Activated CD4-positive, CD25-positive, alpha-beta regulatory T cell treated with anti-CD3 and anti-CD28 coated beads, Interleukin-2, amount 50 U/mL, for 16 hours (primary cell): Measurements from ENCODE around the gene NLK.
"Not testable (repeated sequence)": the region's sequence is repeated elsewhere in the genome, so short reads cannot be mapped to it uniquely, and the experiment has no call there.

ENCODE experiments used
- DNase-seq: peaks from one replicate; pipeline ENCODE4 v3.0.0-alpha.2; 2020; ENCODE audit warnings: low read depth, low spot score

The NLK gene

DNA sequence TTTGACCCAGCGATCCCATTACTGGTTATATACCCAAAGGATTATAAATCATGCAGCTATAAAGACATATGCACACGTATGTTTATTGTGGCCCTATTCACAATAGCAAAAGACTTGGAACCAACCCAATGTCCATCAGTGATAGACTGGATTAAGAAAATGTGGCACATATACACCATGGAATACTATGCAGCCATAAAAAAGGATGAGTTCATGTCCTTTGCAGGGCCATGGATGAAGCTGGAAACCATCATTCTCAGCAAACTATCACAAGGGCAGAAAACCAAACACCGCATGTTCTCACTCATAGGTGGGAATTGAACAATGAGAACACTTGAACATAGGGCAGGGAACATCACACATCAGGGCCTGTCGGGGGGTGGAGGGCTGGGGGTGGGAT is 112.9 kb downstream of the NLK start:
- not testable (repeated sequence) for DNase-seq

DNA sequence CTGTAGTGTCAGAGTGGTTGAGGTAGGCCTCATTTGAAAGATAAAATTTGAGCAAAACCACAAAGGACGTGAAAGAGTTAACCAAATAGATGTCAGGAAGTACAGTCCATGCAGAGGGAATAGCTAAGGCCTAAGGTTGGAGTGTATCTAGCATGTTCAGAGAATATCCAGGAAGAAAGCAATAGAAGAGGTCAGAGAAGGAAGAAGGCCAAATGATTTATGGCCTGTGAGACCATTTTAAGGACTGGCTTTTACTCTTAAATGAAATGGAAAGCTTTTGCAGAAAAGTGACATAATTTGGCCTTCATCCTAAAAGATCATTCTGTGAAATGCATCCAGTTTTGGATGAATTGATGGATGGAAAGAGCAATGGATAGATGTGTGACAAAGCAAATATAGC is 116.5 kb downstream of the NLK start:
- no peak for DNase-seq

GRCh38 chr17:28159924-28160323 is 117.4 kb downstream of the NLK start:
- DNase-seq: no peak

DNA sequence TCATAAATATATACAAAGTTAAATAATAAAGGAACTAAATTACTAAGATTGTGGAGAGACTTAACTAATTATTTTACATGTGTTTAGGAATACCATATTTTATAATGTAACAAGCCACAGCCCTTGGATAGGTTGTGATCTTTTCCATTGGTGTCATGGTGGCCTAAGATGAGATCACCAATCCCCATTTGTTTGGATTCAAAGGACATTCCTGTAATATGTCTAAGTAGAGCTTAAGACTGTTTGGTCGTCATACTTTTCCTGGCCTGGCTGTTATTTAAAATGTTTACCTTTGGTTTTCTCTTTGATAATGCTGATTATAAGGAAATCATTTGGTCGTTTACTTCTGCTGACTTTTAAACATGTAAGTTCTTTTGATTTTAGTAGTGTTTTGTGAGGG is 118.1 kb downstream of the NLK start:
- DNase-seq: no peak

DNA sequence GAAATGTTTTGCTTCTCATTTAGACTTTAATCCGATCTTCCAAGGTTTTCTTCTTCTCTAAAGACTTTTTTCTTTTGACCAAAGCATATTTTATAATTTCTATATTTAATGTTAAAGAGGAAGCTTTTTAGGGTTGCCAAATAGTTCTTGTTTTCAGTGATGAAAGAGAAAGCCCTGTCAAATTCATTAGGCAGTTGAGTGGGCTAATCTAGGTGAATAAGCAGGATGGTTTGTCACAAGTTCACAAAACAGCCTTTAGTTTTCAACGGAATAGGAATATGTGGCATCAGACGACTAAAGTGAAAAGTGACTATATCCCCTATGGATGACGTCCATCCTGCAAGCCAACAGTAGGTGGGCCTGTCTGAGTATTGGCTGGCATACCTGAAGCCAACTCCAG is 118.8 kb downstream of the NLK start:
- no peak for DNase-seq

DNA sequence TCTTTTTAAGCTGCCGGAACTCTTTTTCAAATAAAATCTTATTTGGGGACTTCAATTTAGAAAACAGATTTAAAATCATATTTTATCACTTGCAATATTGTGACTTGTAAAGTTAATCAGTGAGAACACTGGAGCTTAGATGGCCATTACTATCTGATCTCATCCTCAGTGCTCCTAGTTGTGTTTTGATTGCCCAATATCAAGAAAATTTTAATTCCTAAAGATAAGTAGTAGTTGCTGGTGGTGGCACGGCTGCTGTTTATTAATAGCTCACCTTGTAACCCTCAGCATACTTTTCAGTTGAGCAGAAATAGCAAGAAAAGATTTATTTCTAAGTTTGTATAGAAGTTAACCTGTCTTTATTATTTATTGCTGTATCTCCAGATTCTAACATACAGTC is 124.0 kb downstream of the NLK start:
- no peak for DNase-seq

DNA sequence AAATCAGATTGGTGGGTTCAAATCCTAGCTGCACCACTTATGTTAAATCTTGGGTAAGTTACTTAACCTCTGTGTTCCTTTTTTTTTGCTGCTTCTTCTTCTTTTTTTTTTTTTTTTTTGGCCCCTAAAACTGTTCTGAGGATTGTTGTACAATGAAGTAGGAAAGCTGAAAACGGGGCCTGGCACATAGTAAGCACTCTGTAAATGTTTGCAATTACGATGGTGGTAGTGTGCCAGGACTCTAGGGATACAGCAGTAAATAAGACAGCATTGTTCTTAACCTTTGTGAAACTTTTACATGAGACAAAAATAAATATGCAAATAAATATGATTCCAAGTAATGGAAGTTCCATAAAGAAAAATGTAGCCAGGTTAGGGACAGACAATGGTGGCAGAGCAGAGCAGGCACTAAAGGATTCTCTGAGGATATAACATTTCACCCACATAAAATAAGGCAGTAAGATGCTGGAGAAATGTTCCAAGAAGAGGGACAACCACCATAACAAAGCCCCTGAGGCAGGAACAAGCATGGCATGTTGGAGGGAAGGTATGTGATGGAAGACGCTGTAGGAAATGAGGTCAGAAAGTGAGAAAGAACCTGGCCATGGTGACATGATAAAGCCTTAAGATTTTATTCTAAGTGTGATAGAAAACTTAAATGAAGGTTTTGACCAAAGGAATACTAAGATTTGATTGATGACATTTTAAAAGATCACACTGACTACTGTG is 127.3 kb downstream of the NLK start:
- DNase-seq: no peak

DNA sequence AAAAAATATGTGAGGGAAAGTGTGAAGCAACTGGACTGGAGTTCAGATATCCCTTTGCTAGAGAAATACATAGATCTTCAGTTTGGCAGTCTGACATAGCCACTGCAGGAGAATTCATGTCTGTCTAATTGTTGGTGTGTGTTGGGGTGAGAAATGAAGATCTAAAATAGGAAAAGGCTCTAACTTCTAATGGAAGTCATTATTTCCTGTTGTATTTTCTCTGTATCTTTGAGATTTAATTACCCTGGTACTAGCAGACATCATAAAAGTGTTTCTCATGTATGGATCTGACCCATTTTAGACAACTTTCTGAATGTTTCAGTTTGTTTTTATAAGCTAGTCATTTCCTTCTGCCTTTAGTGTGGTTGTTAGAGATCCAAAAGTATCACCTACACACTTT is 128.3 kb downstream of the NLK start:
- DNase-seq: no peak

- DNase-seq: no peak
Measured at GRCh38 chr17:28173031-28173561, 130.6 kb downstream of the NLK start.

DNA sequence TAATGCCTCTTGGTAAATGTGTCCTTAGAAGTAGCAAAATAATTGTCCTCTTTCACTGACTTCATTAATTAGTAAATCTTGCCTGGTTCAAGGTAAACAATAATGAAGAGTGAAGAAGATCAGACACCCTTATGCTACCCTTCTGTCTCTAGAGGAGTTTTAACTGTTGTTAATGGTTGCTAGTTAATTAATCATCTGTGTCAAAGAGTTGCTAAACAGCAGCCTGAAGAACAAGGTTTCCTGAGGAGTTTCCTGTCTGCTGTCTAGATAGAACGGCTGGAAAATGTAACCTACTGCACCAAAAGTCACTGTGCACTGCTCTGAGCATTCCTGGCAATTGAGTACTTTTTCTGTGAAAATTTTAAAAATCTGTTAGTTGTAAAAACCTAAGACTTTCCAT is 131.3 kb downstream of the NLK start:
- no peak for DNase-seq

DNA sequence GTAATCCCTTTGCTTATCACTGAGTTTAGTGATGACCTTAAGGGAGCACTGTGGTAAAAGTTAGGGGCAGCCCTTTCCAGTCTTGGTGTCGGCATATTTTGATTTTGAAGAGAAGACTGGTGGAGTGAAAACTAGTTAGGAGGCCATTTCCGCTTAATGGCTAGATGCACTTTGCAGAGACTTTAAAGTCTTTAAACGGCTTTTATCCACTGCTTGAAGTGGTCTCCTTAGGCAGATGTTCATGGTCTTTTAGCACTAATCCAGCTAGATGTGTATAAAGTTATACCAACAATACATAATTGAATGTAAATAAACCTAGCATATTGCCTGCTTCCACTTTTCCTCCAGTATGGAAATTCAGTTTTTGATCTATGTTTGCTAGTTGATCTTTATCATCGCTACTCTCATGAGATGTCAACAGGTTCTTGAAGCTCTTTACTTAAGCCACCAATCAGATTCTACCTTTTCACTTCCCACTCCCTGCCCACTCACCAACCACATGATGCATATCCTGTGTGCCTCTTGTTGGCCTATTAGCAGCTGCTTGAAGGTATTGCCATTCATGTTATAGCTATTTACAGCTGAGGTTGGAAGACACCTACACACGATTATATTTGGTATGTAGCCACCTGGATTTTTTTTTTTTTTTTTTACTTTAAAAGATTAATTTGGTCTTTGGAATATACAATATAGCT is 132.0 kb downstream of the NLK start:
- no peak for DNase-seq

GRCh38 chr17:28177351-28177750 is 134.9 kb downstream of the NLK start:
- no peak for DNase-seq

GRCh38 chr17:28178800-28179199 is 136.3 kb downstream of the NLK start:
- no peak for DNase-seq

- no peak for DNase-seq
Measured at GRCh38 chr17:28180449-28180848, 138.0 kb downstream of the NLK start.

- no peak for DNase-seq
Measured at GRCh38 chr17:28181568-28181967, 139.1 kb downstream of the NLK start.

- no peak for DNase-seq
Measured at GRCh38 chr17:28182559-28182958, 140.1 kb downstream of the NLK start.

GRCh38 chr17:28185658-28186057 is 143.2 kb downstream of the NLK start:
- DNase-seq: no peak

DNA sequence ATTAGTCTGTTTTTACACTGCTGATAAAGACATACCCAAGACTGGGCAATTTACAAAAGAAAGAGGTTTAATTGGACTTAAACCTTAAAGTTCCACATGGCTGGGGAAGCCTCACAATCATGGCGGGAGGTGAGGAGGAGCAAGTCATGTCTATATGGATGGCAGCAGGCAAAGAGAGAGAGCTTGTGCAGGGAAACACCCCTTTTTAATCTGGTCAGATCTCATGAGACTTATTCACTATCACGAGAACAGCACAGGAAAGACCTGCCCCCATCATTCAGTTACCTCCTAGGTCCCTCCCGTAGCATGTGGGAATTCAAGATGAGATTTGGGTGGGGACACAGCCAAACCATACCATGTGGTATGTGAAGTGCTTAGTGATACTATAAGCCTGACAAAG is 144.0 kb downstream of the NLK start:
- not testable (repeated sequence) for DNase-seq

GRCh38 chr17:28187931-28188330 is 145.5 kb downstream of the NLK start:
- no peak for DNase-seq

GRCh38 chr17:28188841-28189263 is 146.4 kb downstream of the NLK start:
- DNase-seq: no peak

DNA sequence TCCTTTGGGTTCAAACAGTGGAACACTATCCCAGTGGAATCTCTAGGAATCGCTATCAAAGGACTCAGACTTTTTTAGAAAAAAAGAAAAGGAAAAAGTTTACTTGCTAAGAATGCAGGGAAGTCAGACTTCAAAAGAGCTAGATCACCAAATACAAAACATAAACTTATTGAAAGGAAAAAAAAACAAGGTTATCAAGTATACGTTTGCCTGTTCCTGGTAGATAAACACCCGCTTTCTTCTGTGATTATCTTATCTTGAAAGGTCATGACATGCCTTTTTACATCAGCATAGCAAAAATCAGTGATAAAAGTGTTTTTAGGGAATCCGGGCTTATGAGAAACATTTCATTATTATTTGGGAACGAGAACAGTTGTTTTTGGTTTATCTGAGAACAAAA is 147.2 kb downstream of the NLK start:
- DNase-seq: no peak

DNA sequence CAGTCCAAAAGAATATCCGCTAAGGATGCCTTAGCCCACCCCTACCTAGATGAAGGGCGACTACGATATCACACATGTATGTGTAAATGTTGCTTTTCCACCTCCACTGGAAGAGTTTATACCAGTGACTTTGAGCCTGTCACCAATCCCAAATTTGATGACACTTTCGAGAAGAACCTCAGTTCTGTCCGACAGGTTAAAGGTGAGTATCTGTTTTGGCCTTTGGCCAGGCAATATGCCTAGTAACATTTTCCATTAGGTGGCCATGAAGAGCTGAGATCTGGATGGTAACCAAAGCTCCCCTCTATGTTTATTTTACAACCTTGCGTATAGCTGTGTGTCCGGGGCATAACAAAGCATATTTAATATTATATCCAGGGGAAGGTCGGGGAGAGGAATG is 148.5 kb downstream of the NLK start:
- no peak for DNase-seq

DNA sequence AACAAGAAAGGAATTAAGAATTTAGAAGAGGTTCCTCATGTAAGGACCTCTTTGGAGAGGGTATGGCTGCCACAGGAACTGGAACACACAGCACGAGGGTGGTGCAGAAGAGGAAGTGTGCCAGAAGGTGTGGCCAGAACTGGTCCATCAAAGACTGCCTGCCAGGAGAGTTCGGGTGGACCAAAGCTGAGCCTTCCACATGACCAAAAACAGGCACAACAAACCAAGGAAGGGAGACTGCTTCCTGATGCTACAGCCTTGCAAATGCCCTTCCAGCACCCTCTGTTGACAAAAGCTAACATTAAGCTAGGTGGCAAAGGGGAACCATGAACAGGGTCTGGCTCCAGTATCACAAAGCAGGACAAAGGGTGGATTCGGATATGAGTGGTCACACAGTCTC is 150.8 kb downstream of the NLK start:
- DNase-seq: no peak
